Tibial nerve (tissue), 4 donors: ENCODE data around the gene NUAK1. TPM values are rescaled to one million over a fixed set of nuclear protein-coding genes. Genes with fewer than 3 reads are reported as not detected.
A peak's percentile ranks its signal among the peaks of the same experiment; 100 is the strongest.

Source experiments
- DNase-seq, 2 donors: peaks; one replicate each; pipeline ENCODE4 v3.0.0-alpha.2; 2019; ENCODE audit warnings: low spot score in 2 of 2
- H3K27ac ChIP-seq, 4 donors: fragments of 200-600 bp; sonication (generic) in 3 of 4; one replicate each; pipeline ENCODE4 v1.5.1; 2017 to 2019; ENCODE audit warnings: mild to moderate bottlenecking in 1 of 4
- H3K27me3 ChIP-seq, 2 donors: fragments of 200-600 bp; sonication (generic) in 1 of 2; one replicate each; pipeline versions ENCODE4 v1.5.1 to v1.6.0; 2017 to 2019
- H3K36me3 ChIP-seq, 3 donors: fragments of 200-600 bp; sonication (generic); one replicate each; pipeline ENCODE4 v1.5.1; 2018 to 2019
- H3K4me1 ChIP-seq, 4 donors: fragments of 200-600 bp; sonication (generic) in 3 of 4; one replicate each; pipeline ENCODE4 v1.5.1; 2017 to 2019
- H3K4me3 ChIP-seq, 4 donors: fragments of 200-600 bp; sonication (generic) in 3 of 4; one replicate each; pipeline ENCODE4 v1.5.1; 2017 to 2019; ENCODE audit warnings: mild to moderate bottlenecking in 1 of 4, moderate library complexity in 1 of 4
- H3K9me3 ChIP-seq, 4 donors: fragments of 200-600 bp; sonication (generic) in 3 of 4; one replicate each; pipeline ENCODE4 v1.5.1; 2017 to 2019
- CTCF ChIP-seq, 5 experiments: fragments of 200-600 bp in 3 of 5; fragments of 450-650 bp in 2 of 5; sonication (generic) in 3 of 5; IDR thresholded peaks; one replicate each; pipeline ENCODE4 v1.5.1; 2016 to 2019; ENCODE audit warnings: antibody characterized with exemption in 5 of 5, mild to moderate bottlenecking in 3 of 5, moderate library complexity in 2 of 5
- EP300 ChIP-seq, 2 donors: sonication (generic); formaldehyde crosslinking; IDR thresholded peaks; one replicate each; pipeline ENCODE4 v1.6.1; 2017; ENCODE audit warnings: antibody characterized with exemption in 2 of 2, mild to moderate bottlenecking in 1 of 2
- POLR2A ChIP-seq, 2 donors: fragments of 450-650 bp; IDR thresholded peaks; one replicate each; pipeline ENCODE4 v1.6.1; 2017; ENCODE audit warnings: antibody characterized with exemption in 2 of 2, mild to moderate bottlenecking in 2 of 2, moderate library complexity in 2 of 2
- WGBS, 2 donors: methylation state at CpG; one replicate each; pipeline ENCODE4 v1.1.5; 2018; 5-methylcytosine and 5-hydroxymethylcytosine counted together
- total RNA-seq, 4 donors: library from RNA; depleted of rRNA; stranded (reverse); fragments of >200 nt; gene quantifications; one replicate each; pipeline ENCODE4 v1.1.0, GENCODE V29; 2016

The NUAK1 gene
- total RNA-seq, 4 donors from 2014 or later = 32.0 to 47.9 (median 33.5) TPM

- H3K36me3 ChIP-seq = peaks cover 0 to 22% (median 0%) of the 10 kb centered on the region in 3 donors
- TF ChIP-seq POLR2A (IDR thresholded peaks at IDR 0.05) (no peak), EP300 (IDR thresholded peaks at IDR 0.05) (no peak), CTCF (IDR thresholded peaks at IDR 0.05) (no peak)
- H3K4me1 ChIP-seq = peaks cover 0 to 33% (median 5%) of the 10 kb centered on the region in 4 donors
- H3K27ac ChIP-seq = no peak overlapping the region
- no peaks in the 10 kb centered on the region for H3K9me3 ChIP-seq
- H3K27me3 ChIP-seq = no peaks in the 10 kb centered on the region
- DNase-seq = no peak
- 74 to 87% methylated on average over 1 of the region's 1 CpG for WGBS, 2 donors
- H3K4me3 ChIP-seq = no peak overlapping the region
Measured at GRCh38 chr12:106074361-106074705, 64.4 kb downstream of the NUAK1 start.

GRCh38 chr12:106073179-106073578 is 65.6 kb downstream of the NUAK1 start:
- no peak overlapping the region for H3K27ac ChIP-seq

GRCh38 chr12:106072751-106073150 is 66.0 kb downstream of the NUAK1 start:
- Histone ChIP-seq H3K36me3 (peaks cover 0 to 32% (median 0%) of the 10 kb centered on the region in 3 donors), H3K4me1 (peaks cover 0 to 17% (median 0%) of the 10 kb centered on the region in 4 donors), H3K9me3 (no peaks in the 10 kb centered on the region), H3K27ac (peak overlapping the region in 2 of 4 donors; percentile 22 to 45), H3K4me3 (no peak overlapping the region), H3K27me3 (no peaks in the 10 kb centered on the region)
- no peak for TF ChIP-seq POLR2A (IDR thresholded peaks at IDR 0.05)
- TF ChIP-seq EP300 (IDR thresholded peaks at IDR 0.05) = no peak
- TF ChIP-seq CTCF (IDR thresholded peaks at IDR 0.05) = no peak
- no peak for DNase-seq
- 48 to 66% methylated on average over 2 of the region's 2 CpGs for WGBS, 2 donors

More at GRCh38 chr12:106073179-106073578, 65.6 kb downstream of the NUAK1 start:
- Histone ChIP-seq H3K9me3 (no peaks in the 10 kb centered on the region), H3K36me3 (peaks cover 0 to 27% (median 0%) of the 10 kb centered on the region in 3 donors), H3K4me3 (no peak overlapping the region), H3K4me1 (peaks cover 0 to 21% (median under 1%) of the 10 kb centered on the region in 4 donors), H3K27me3 (no peaks in the 10 kb centered on the region)
- DNase-seq = no peak
- 90 to 91% methylated on average over 3 of the region's 3 CpGs for WGBS, 2 donors
- TF ChIP-seq CTCF (IDR thresholded peaks at IDR 0.05) = no peak
- TF ChIP-seq EP300 (IDR thresholded peaks at IDR 0.05) = no peak

- H3K4me3 ChIP-seq = no peak overlapping the region
- peak overlapping the region in 1 of 4 donors; percentile 28 for H3K27ac ChIP-seq
- no peaks in the 10 kb centered on the region for H3K9me3 ChIP-seq
- H3K27me3 ChIP-seq = no peaks in the 10 kb centered on the region
- WGBS, 2 donors = 44 to 48% methylated on average over 4 of the region's 4 CpGs
- TF ChIP-seq CTCF (IDR thresholded peaks at IDR 0.05) (no peak), EP300 (IDR thresholded peaks at IDR 0.05) (peak in 1 of 2 donors; percentile 12), POLR2A (IDR thresholded peaks at IDR 0.05) (no peak)
- DNase-seq = no peak
- H3K4me1 ChIP-seq = peaks cover 0 to 17% (median 0%) of the 10 kb centered on the region in 4 donors
- H3K36me3 ChIP-seq = peaks cover 0 to 42% (median 0%) of the 10 kb centered on the region in 3 donors
Measured at GRCh38 chr12:106071686-106072085, 67.1 kb downstream of the NUAK1 start.

GRCh38 chr12:106070611-106071010 is 68.1 kb downstream of the NUAK1 start:
- Histone ChIP-seq H3K27me3 (no peaks in the 10 kb centered on the region), H3K4me1 (peaks cover 0 to 17% (median 0%) of the 10 kb centered on the region in 4 donors), H3K9me3 (no peaks in the 10 kb centered on the region), H3K27ac (peak overlapping the region in 2 of 4 donors; percentile 0 to 19), H3K4me3 (no peak overlapping the region), H3K36me3 (peaks cover 0 to 53% (median 0%) of the 10 kb centered on the region in 3 donors)
- 94 to 95% methylated on average over 6 of the region's 6 CpGs for WGBS, 2 donors
- no peak for TF ChIP-seq POLR2A (IDR thresholded peaks at IDR 0.05)
- no peak for DNase-seq

GRCh38 chr12:106070147-106070546 is 68.6 kb downstream of the NUAK1 start:
- Histone ChIP-seq H3K4me1 (peaks cover 0 to 17% (median 0%) of the 10 kb centered on the region in 4 donors), H3K9me3 (no peaks in the 10 kb centered on the region), H3K27me3 (no peaks in the 10 kb centered on the region), H3K4me3 (no peak overlapping the region), H3K27ac (peak overlapping the region in 1 of 4 donors; percentile 0), H3K36me3 (peaks cover 0 to 58% (median 0%) of the 10 kb centered on the region in 3 donors)
- no peak for TF ChIP-seq EP300 (IDR thresholded peaks at IDR 0.05)
- no peak for TF ChIP-seq POLR2A (IDR thresholded peaks at IDR 0.05)
- TF ChIP-seq CTCF (IDR thresholded peaks at IDR 0.05) = no peak
- WGBS, 2 donors = 83 to 84% methylated on average over 1 of the region's 1 CpG
- no peak for DNase-seq
